ENCODE data around the gene FAM163A.
"Not testable (repeated sequence)": the region's sequence is repeated elsewhere in the genome, so short reads cannot be mapped to it uniquely, and the experiment has no call there.

FAM163A gene

GRCh38 chr1:179742717-179743678, at the start of gene FAM163A:
FAM163A (plus strand) TSS chr1:179743291; CDS start chr1:179813098, 69,807 bp downstream.
- no peak for DNase-seq (ENCODE audit: low read depth in 2 of 2)

- not testable (repeated sequence) for DNase-seq (ENCODE audit: low read depth in 2 of 2)
Measured at GRCh38 chr1:179694530-179694929, 48.6 kb upstream of the FAM163A start.

DNA sequence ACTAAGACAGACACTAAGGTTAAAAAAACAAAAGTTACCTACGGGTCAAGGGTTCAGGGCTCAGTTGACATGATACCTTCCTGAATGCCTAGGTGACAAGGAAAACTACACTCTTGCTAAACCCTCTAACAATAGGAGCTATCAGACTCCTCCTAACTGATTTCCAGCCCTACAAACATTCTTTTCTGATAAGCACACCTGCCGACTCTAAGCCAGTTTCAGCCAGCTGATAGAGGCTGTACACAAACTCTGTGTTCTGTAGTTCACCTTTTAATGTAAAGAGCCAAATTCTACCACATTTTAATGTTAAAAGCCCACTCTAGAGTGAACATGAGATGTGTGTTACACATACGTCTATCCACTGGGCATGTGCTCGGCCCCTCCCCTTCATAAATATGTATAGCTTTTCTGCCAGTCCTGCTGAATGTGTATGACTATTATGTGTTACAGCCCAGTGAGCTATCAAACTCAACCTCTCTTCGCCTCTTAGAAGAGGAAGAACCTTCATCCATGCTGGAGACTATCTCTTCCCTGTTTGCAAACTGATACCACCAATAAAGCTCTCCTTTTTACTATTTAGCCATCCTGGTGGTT, 40.0 kb upstream of the FAM163A start:
- no peak for DNase-seq (ENCODE audit: low read depth in 2 of 2)

DNA sequence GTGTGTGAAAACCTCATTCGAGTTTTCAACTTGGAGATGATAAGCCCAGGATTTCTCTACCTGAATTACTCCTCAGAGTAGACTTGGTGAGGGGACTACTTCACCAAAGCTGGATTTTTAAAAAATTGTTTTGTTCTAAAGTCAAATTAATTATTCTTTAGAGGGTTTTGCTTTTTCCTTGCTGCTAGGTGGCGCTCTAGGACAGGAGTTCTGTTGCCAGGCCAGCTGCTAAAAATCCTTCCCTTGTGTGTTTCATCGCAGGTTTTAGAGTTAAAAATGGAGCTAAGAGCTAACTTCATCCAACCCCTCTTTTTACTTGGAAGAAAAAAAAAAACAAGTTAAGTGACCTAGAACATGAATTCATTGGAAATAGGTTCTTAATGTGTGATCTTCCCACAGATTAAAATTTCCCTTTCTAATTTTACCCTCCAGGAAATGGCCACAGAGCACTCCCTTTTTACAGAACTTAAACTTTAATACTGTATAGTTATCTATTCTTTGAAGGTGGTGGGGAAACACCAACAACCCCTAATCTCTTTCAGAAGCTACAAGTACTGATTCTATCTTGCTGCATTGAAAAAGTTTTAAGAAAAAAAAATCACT, 36.7 kb upstream of the FAM163A start:
- DNase-seq (ENCODE audit: low read depth in 2 of 2) = peak; percentile 10 to 17

GRCh38 chr1:179707406-179707805, 35.7 kb upstream of the FAM163A start:
- DNase-seq (ENCODE audit: low read depth in 2 of 2) = no peak

- DNase-seq (ENCODE audit: low read depth in 2 of 2) = no peak
Measured at GRCh38 chr1:179708434-179709195, 34.5 kb upstream of the FAM163A start.

DNA sequence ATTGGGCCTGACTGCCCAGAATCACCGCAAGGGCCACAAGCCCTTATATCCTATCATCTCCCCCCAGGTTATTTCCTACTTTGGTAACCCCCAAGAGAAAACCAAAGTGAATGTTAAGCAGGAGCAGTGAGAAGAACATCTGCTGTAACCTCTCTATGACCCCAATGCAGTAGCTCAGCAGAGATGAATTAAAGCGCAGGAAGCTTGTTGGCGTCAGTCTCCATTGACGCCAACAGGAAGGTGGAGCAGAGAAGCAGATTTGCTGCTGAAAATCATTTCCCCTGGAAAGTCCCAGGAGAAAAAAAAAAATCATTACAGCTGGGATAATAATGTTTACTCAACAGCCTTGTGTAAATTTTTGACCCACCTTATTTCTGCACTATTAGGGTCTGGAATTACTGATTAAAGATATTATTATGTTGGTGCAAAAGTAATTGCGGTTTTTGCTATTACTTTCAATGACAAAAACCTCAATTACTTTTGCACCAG, 33.2 kb upstream of the FAM163A start:
- no peak for DNase-seq (ENCODE audit: low read depth in 2 of 2)

GRCh38 chr1:179714159-179714558, 28.9 kb upstream of the FAM163A start:
- no peak for DNase-seq (ENCODE audit: low read depth in 2 of 2)

DNA sequence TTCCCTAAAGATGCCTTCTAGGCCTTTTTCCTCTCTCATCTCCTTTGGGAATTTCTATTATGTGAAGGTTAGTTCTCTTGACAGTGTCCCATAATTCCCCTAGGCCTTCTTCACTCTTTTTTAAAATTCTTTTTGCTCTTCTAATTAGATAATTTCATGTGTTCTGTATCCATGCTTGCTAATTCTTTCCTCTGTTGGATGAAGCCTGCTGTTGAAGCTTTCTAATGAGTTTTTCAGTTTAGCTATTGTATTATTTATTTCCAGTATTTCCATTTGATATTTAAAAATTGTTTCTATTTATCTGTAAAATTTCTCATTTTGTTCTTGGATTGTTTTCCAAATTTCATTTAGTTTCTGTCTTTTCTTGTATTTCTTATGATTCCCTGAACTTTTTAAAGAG, 28.5 kb upstream of the FAM163A start:
- DNase-seq (ENCODE audit: low read depth in 2 of 2) = no peak

GRCh38 chr1:179719272-179719671, 23.8 kb upstream of the FAM163A start:
- no peak for DNase-seq (ENCODE audit: low read depth in 2 of 2)

GRCh38 chr1:179728271-179728670, 14.8 kb upstream of the FAM163A start:
- no peak for DNase-seq (ENCODE audit: low read depth in 2 of 2)

DNA sequence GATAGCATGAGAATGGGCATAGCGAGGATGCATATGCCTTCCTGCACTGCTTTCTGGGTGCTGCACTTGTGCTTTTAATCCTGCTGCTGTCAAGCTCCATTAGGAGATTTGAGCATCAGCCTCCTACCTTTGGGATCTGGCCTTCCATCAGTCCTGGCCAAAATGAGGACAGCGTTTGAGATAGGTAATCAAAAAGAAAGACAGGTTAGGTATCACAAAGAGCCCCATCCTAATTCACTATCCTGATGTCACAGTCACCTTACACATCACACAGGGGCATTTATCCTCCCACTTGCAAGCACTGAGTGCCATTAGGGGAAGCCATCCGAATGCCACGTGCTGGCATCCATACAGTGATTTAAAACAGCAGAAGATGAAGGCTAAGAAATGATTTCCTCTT, 13.2 kb upstream of the FAM163A start:
- no peak for DNase-seq (ENCODE audit: low read depth in 2 of 2)

GRCh38 chr1:179731643-179732042, 11.4 kb upstream of the FAM163A start:
- no peak for DNase-seq (ENCODE audit: low read depth in 2 of 2)

DNA sequence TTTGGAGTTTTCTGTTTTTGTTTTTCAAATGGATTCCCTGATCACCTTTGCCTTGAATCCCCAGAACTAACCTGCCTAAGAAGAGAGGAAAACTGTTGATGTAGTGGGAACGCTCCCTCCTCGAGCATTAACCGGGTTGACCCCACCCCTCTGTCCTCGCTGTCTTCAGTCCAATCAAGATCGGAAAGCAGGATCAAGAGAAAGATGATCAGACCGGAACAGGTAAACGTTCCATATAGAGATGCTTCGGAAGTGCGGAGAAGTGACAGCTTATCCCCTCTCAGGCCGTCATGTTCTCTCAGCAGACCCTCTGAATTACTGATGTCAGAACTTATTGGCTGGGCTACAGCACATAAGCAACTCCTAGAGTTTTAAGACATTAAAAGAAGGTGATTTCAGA, 800 bp upstream of the FAM163A start:
- DNase-seq (ENCODE audit: low read depth in 2 of 2) = no peak

DNA sequence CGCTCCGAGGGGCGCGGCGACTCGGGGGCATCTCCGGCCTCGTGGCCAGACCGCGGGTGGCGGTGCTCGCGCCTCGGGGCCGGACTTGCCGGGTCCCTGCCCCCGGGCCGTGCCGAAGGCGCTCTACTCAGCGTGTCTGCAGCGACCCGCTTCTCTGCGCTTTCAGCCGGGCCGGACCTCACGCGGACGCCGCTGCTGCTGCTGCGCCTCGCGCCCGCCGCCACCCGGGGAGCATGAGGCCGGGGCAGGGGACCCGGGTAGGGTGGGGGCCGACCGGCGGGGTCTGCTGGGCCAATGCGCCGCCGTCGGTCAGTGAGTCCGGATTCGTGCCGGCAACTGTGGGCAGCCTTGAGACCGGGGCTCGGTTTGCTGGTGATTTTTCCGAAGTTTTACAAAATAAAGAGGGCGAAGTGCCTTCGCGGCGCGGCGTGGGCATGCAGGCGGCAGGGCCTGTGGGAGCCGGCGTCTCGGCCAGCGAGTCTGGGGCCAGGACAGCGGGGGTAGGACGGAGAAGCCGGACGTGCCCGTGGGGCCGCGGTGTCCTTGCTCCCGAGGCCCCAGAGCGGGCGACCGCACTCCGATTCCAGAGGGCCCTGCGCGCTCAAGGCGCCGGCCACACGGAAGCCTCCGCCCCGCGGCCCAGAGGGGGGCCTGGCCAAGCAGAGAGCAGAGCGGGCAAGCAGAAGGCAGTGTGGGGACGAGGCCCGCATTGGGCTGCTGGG, 749 bp downstream of the FAM163A start:
- DNase-seq (ENCODE audit: low read depth in 2 of 2) = no peak

DNA sequence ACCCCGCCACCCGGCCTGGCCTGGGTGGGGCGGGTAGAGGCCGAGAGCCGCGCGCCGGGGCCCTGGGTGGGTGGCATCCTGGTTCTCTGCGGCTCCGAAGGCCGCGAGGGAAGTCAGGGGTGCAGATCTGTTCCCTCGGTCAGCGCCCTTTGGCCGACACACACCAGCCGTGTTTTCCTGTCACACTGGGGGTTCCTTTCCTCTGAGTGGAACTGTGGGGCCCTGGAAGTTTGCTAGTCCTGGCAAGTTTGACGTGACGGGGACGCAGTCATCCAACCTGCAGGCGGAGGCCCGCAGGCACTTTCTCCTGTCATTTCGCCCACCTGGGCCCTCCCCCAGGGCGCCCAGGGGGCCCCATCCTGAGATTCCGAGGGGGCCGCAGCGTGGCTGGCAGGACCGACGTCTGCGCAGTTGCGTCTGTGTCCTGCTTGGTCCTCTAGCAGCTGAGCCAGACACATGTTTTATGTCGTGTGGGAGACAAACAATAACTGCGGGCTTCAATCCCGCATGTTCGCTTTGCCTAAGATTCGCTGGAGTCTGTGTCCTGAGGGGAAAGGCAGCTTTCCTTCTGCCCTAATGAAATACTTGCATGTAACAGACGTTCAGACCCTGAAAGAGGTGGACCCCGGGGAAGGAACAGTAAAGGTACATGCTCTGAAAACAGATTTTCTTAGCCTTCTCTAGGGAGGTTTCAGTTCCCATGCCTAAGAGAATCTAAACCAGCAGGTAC, 1.5 kb downstream of the FAM163A start:
- DNase-seq (ENCODE audit: low read depth in 2 of 2) = no peak

- no peak for DNase-seq (ENCODE audit: low read depth in 2 of 2)
Measured at GRCh38 chr1:179745131-179745611, 2.1 kb downstream of the FAM163A start.

DNA sequence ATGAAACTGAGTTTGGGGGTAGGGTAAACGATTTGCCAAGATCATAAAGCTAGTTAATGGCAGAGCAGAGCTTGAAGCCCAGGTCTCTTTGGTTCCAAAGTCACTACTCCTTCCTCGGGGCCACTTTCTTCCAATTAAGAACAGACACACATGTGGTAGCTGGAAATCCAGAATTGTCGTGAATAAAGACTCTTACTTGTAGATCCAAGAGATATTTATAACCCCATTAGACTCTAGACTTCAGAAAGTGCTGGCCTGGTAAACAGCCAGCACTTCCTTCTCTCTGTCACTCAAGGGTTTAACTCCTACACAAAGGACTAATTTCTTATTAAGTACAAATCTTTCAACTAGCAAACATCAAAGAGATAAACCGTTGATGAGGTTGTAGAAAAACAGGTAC, 2.7 kb downstream of the FAM163A start:
- no peak for DNase-seq (ENCODE audit: low read depth in 2 of 2)

GRCh38 chr1:179747611-179748010, 4.5 kb downstream of the FAM163A start:
- no peak for DNase-seq (ENCODE audit: low read depth in 2 of 2)

- no peak for DNase-seq (ENCODE audit: low read depth in 2 of 2)
Measured at GRCh38 chr1:179748772-179749171, 5.7 kb downstream of the FAM163A start.
